Activated CD8-positive, alpha-beta memory T cell treated with anti-CD3 and anti-CD28 coated beads, Interleukin-2, amount 50 U/mL, for 48 hours (primary cell): Measurements from ENCODE around the gene ZNF808.
"Not testable (repeated sequence)": the region's sequence is repeated elsewhere in the genome, so short reads cannot be mapped to it uniquely, and the experiment has no call there.

Source experiments
- DNase-seq: peaks from one replicate; pipeline ENCODE4 v3.0.0-alpha.2; 2020

ZNF808 gene

GRCh38 chr19:52601025-52601973 is 73.8 kb downstream of the ZNF808 start:
- peak; percentile 95 for DNase-seq

- not testable (repeated sequence) for DNase-seq
Observed at GRCh38 chr19:52601974-52602366, 74.5 kb downstream of the ZNF808 start.

GRCh38 chr19:52602941-52603340 is 75.5 kb downstream of the ZNF808 start:
- DNase-seq: no peak

GRCh38 chr19:52603558-52604207 is 76.2 kb downstream of the ZNF808 start:
- DNase-seq: no peak
